ENCODE data around the gene HOXC6.
"Not testable (repeated sequence)": the region's sequence is repeated elsewhere in the genome, so short reads cannot be mapped to it uniquely, and the experiment has no call there.

Gene HOXC6

DNA sequence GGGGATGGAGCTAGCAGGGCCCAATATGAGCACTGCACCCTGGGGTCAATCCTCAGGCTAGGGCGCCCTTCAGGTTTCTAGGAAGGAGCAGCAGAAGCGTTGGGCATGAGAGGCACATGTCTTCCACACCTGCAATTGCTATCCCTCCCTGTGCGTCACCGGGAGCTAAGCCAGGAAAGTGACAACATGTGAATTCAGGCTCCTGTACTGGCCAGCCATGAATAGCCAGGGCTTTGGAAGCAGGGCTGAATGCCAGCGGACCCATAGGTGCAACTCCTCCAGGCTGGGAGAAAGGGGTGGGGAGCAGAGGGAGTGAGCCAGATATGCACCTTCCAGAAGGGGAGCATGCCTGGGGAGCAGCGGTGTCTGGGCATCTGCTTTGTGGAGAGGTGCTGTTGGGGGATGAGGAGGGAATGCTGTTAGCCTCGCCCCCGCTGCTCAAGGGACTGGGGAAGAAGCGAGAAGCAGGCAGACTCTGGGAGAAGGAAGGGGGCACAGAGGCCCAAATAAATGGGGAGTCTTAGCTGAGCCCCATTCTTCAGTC lies 10.7 kb downstream of the HOXC6 start:
- DNase-seq (ENCODE audit: low read depth in 1 of 2, low spot score in 1 of 2) = no peak

DNA sequence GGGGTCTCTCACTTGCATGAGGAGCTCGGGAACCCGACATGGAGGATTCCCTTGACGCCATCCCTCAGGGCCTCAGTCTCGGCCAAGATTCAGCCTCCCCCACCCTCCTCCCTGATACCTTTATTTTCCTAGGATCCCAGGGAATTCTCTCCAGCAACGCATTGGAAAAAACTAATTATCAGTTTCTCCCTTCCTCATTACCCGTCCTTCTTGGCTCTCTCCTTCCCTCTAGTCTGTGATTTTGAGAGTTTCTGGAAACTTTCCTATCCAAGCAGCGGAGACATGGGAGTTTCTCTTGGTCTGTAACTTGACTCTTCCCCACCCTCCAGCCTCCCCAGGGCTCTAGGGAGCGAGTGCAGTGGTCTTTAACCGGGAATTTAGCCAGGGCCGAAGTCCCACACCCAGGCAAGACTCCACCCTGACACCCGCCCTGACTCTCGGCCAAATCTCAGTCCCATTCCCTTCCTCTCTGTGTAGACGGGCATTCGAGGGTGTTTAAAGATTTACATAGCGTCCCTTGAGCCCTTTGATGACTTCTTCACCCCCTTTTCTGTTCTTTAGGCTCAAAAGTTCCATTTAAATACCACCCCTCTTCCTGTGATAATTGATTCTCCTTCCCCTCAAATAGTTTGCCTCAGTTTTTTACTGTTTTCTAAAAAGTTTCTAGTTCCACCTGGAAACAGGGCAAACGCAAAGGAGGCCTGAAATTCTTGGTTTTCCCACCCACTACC lies 11.3 kb downstream of the HOXC6 start:
- no peak for DNase-seq (ENCODE audit: low read depth in 1 of 2, low spot score in 1 of 2)

DNA sequence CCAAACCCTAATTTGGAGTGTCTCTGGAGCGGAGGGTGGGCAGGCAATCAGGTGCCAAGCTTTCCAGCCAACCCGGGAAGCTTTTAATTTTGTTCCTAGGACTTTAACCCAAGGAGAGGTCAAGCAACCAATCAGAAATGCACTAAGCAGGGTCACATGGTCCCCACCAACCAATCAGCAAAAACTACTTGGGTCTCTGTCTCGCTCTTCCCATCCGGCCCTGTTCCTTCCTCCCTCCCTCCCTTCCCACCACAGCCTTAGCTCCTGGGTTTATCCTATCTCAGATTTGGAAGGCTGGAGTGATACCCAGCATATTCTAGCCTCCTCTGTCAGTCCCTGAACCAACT lies 11.9 kb downstream of the HOXC6 start:
- no peak for DNase-seq (ENCODE audit: low read depth in 1 of 2, low spot score in 1 of 2)

DNA sequence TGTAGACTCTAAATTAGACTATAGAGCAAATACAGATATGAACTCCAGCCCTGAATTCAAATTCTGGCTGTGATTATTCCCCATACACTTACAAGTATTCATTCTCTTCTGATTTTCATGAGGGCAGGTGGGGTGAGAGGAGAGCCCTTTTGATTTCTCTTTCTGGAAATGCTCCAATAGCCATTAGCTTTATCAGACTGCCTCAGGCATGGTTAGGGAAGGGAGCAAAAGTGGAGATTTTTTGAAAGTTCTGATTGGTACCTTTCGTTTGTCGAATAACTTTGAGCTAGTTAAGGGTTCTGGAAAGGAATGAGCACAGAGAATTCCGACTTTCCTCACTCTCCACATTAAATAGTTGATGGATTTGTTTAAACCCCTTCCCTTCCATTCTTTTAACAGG lies 12.4 kb downstream of the HOXC6 start:
- DNase-seq (ENCODE audit: low read depth in 1 of 2, low spot score in 1 of 2) = no peak

DNA sequence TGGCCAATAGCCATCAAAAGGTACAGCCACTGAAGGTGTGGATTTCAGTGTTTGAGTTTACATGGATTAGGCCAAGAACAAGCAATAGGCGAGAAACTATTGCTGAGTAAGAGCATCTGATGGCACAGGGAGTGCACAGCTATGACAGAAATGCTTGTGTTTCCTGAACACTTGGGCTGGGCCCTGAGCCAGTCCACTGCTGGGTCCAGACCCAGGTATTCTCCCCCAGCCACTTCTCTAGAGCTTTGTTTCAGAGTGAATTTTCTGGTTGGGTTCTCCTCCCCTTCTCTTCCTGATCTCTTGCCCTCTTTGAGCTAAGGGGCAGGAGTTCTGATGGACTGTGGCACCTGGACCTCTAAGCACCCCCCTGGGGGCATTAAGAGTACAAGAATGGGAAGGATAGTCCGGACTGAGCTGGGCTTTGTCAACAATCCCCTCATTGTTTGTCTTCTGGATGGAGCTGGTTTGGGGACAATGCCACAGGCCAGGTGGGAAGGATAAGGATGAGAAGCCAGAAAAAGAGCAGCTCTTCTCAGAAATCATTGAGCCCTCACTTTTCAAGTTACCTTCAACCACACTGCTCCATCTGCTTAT lies 13.0 kb downstream of the HOXC6 start:
- DNase-seq (ENCODE audit: low read depth in 1 of 2, low spot score in 1 of 2) = no peak

DNA sequence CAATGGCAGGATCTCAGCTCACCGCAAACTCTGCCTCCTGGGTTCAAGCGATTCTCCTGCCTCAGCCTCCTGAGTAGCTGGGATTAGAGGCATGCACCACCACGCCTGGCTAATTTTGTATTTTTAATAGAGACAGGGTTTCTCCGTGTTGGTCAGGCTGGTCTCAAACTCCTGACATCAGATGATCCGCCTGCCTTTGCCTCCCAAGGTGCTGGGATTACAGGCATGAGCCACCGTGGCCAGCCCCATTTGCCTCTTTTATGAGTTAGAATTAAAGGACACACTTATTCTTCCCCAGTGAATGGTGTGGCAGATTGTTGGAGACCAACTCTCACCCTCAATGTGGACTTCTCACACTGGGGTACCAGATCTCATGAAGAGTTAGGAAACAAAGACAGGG lies 13.8 kb downstream of the HOXC6 start:
- not testable (repeated sequence) for DNase-seq (ENCODE audit: low read depth in 1 of 2, low spot score in 1 of 2)

DNA sequence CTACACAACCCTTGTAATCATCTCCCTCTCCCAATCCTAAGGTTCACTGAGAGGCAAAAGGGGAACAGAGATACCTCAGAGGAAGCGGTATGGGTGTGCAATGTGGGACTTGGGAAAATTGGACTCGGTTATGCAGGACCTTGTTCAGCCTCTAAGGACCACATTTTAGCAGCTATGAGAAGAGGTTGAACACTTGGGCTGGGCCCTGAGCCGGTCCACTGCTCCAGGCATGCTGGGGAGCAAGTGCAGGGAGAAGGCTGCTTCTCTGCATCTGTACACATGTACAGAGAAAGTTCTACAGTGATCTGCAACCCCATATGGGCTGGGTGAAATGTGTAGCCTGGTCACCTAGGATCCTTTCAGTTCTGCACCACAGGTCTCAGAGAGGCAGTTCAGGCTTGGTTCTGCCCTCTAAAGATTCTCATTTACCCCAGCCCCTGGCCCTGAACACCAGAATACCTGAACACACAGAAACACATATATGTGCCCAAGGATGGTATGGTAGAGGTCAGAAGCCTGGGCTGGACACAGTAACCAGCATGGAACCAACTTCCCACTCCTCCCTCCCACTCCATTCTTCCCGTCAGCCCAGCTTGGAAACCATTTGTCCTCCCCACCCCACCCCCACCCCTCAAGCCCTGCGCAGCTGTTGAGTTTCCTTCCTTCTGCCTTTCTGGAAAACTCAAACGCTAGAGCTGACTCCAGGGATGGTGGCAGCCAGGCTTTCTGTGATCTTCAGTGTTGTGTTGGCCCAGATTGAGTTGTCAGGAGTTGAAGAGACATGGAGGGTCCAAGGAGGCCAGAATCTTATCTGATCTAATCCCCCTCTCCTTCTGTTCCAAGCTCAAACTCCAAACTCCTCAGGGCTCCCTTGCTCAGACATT lies 15.0 kb downstream of the HOXC6 start:
- DNase-seq (ENCODE audit: low read depth in 1 of 2, low spot score in 1 of 2) = no peak

DNA sequence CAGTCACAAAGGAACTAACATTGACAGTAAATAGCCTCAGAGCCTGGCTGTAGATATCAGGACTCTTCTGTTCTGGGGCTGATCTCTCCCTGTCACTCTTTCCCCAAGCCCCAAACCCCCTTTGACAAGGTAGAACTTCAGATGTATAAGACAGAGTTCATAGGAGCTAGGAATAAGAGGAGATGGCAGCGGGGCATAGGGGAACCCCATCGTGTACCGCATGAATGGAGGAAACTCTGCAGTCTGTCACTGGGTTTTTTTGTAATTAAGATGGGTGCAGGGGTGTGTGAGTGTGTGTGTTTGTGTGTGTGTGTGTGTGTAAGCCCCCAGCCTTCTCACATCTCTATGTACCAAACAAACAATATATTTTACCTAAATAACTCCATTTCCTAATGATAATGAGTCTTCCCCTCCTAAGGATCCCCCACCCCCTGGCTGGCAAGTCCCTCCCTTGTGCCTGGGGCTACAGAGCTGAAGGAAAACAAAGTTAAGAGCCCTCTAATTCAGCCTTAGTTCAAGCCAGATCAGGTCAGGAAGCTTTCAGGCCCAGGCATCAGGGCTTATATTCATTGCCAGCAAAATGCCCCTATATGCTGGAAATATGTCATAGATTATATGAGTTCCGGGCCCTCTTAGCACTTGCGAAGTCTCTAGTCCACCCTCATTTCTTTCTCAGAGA lies 16.3 kb downstream of the HOXC6 start:
- DNase-seq (ENCODE audit: low read depth in 1 of 2, low spot score in 1 of 2) = no peak

DNA sequence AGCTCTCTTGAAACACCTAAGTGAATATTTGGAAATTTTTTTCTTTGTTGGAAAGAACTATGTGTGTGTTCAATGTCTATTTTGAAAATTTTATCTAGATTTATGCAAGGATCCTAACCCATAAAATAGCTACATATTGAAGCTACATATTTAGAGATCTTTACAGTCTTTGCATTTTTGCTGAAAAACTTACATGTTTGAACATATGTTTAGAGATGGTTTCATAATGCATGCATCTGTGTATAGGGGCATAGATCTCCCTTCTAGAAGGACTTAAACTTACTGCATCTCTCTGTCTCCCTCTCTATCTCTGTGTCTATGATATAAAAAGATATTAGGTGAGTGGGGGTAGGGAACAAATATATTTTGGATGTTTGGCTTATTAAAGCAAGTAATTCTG lies 17.2 kb downstream of the HOXC6 start:
- no peak for DNase-seq (ENCODE audit: low read depth in 1 of 2, low spot score in 1 of 2)

DNA sequence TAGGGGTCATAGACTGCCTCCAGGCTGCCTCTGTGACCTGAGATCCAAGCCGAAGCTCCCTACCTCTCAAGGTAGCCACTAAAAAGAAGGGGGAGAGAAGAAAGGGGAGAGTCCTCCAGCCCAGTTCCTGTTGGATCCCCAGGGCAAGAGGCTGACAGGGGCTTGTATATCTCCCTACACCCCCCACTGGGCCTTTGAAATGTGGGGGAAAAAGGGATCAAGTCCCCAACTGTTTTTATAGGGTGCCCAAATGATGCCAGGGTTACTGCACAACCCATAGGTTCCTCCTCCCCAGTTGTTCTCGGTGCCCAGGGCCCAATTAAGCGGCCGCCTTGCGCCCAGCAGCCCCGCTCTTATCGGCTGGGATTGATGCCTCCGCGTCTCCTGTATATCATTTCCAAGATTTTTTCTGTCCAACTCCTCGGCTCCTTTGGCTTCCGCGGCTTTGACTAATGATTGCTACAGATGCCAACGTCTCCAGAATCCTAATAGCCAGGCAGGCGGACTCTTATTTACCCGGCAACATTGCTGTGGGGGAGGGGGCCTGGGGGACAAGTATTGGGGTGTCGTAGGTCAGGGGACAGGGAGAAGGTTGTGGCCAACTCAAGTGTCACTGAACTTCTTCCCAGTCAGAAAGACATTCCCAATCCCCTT lies 17.8 kb downstream of the HOXC6 start:
- no peak for DNase-seq (ENCODE audit: low read depth in 1 of 2, low spot score in 1 of 2)

DNA sequence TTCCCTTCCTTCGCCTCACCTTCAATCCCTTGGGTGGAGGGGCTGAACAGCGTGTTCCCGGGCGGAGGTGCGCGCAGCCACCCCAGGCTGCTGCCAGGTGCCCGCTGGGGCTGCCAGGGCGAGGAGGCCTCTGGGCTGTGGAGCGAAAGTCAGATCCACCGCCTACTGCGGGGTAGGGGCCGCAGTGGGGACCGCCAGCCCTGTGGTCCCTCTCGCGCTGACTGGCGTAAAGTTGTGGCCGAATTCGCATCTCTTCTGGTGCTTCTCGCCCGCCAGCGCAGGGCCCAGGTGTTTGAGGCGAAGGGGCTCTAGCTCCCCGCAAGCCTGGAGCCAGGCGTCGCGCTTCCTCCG lies 18.5 kb downstream of the HOXC6 start:
- no peak for DNase-seq (ENCODE audit: low read depth in 1 of 2, low spot score in 1 of 2)

DNA sequence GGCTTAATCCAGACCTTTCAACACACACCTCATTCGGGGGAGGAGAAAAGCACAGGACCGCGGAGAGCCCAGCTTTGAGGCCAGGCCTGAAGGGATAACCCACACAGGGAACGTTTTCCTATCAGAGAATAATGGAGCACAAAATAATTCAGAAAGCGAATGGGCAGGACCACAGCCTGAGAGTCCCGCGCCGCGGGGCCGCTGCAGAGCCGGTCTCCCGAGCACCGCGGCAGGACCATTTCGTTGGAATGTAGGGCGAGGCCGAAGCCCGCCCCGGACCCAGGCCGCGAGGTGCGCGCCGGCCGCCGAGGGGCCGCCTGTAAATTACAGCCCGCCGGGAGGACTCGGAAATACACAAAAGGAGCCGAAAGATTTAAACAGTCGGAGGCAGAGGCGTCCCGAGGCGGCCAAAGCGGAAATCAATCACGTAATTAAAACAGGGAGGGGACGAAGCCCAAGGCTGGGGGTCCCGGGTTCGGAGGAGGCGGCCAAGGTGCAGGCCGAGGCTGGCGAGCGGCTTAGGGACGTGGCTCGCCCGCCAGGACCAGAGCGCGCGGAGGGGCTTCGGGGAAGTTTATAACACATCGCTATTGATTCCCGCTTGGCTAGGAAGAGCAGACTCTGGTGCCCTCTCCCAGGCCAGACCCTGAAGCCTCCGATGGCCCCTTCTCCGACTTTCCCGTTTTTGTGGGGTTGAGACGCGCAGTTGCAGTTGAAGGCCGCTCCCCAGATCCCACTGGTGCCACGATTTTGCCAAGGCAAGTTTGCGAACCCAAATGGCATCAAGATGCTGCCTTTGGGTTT lies 19.1 kb downstream of the HOXC6 start:
- no peak for DNase-seq (ENCODE audit: low read depth in 1 of 2, low spot score in 1 of 2)

DNA sequence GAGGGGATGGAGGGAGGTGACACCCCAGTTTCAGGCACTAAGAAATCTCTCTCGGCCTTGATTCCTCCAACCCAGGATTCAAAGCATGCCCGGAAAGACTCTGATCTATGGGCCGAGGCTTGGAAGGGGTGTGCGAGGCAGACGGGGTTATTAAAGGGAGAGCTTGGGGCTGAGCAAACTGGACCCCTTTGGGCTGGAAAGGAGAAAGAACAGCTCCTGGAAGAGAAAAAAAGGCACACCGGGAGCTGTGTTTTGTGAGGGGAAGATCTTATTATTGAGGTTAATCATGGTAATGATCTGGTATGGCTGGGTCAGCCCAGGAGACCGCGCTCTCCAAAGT lies 19.7 kb downstream of the HOXC6 start:
- DNase-seq (ENCODE audit: low read depth in 1 of 2, low spot score in 1 of 2) = no peak

DNA sequence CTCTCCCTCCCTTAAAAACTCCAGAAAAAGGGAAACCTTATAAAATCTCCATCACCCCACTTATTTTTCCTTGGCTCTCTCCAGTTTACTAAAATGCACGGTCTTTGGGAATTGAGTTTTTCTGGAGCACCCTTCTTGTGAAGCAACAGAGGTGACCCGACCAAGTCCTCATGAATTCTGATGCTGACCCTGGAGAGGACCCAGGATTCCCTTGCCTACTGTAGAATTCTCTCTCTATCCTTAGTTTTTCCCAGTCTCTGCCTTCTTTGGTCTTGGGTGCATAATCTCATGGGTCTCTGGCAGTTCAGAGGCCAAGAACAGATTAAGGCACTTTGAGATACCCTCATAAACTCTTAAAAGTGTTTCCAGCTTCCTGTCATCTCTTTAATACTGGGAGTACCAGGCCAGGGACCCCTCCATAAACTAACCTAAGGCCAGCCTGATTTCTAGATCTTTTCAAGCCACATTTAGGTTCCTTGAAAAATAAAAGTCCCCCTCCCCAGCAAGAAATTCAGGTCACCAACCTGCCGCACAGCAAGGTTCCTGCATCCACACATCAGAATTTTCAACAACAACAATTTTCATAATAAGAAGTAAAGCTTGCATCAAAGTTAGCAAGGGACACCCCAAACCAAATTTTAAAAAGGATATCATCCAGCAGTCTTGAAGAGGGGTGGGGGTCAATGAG lies 20.3 kb downstream of the HOXC6 start:
- DNase-seq (ENCODE audit: low read depth in 1 of 2, low spot score in 1 of 2) = no peak

DNA sequence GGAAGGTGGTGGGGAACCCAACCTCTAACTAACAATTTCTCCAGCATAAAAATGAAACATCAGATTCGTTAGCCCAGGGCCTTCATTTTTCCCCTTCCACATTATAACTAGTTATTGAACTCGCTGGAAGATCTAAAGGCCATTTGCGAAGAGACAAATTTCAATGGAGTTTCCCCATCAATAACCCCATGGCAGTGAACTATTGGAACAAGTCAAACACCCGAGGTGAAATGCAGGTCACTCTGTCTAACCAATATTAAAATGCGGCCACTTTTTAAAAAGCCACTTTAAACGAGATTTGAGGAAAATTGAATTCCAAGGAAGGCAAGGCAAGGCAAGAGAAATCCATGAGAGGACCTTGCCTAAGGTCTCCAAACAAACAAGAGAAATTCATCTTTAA lies 20.9 kb downstream of the HOXC6 start:
- no peak for DNase-seq (ENCODE audit: low read depth in 1 of 2, low spot score in 1 of 2)

DNA sequence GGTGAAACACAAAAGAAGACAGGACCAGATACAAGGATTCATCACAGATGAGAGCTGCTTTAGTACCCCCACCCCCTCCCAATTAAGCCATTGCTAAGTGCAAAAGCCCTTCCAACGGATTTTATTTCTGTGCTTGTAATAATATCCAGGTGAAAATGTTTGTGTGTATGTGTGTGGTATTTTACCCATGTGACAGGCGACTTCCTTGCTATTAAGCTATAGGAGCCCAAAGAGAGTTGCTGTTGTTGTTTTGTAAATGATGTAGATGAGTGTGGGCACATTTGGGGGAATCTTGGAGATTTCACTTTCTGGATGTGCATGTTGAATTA lies 22.2 kb downstream of the HOXC6 start:
- DNase-seq (ENCODE audit: low read depth in 1 of 2, low spot score in 1 of 2) = no peak

DNA sequence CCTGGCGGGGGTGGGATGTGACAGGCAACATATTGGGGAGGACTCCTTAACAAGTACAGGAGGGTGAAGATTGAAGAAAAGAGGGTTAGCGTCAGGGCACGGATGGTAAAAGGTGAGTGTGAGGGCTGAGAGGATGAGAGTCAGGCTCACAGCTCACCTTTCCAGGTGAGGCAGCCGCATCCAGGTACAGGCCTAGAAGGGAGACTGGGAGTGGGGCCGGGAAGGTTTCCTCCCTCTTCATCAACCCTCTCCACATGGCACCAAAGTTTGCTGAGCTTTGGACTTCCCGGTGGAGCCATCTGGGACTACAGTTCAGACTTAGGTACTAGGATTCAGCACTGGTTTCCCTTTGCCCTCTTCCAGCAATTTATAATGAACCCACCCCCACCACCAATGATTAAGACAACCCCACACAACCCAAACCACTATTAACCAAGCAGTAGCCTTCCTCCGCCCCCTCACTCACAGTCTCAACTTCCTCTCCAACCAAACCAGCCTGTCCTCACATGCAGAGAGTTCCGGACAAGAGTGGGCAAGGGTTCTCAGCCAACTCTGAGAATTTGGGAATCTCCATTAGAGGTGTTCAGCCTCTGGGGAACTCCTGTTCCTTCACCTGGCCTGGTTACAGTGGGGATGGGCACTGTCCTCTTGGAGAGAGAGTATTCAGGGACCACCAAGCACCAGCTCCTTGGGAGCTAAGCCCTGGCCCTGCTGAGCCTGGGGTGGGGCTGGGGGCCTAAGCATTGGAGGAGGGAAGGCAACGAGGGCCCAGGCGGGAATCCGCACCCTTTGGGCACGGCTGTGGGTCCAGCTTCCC lies 23.0 kb downstream of the HOXC6 start:
- no peak for DNase-seq (ENCODE audit: low read depth in 1 of 2, low spot score in 1 of 2)

DNA sequence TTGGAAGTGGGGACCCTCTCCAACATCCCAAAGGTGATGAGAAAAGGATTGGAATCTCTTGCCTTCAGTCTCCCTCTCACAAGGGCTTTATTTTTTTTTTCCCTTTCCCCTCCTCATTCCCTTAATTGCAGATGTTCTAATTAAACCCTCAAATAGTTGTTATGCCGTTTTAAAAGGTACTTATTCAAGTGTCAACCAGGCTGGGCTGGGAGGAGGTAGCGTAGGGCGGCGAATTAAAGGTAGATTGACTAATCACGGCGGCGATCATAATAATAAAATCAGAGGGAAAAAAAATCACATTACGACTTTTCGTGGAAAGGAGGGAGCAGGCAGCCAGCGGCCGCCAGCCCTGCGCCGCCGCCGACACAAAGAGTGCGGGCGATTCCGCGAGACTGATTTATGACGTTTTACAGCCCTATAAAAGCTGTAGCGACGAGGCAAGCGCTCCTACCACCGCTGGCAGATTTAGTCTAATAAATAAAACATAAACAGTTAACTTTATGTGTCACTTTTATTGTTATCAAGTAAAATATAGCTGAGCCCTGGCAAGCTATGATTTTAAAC lies 23.7 kb downstream of the HOXC6 start:
- DNase-seq (ENCODE audit: low read depth in 1 of 2, low spot score in 1 of 2) = no peak
